ENCODE data around the gene EN1.

Gene EN1

GRCh38 chr2:118855451-118856279 is 8.2 kb upstream of the EN1 start:
- peak; percentile 74 for DNase-seq (ENCODE audit: low read depth)

DNA sequence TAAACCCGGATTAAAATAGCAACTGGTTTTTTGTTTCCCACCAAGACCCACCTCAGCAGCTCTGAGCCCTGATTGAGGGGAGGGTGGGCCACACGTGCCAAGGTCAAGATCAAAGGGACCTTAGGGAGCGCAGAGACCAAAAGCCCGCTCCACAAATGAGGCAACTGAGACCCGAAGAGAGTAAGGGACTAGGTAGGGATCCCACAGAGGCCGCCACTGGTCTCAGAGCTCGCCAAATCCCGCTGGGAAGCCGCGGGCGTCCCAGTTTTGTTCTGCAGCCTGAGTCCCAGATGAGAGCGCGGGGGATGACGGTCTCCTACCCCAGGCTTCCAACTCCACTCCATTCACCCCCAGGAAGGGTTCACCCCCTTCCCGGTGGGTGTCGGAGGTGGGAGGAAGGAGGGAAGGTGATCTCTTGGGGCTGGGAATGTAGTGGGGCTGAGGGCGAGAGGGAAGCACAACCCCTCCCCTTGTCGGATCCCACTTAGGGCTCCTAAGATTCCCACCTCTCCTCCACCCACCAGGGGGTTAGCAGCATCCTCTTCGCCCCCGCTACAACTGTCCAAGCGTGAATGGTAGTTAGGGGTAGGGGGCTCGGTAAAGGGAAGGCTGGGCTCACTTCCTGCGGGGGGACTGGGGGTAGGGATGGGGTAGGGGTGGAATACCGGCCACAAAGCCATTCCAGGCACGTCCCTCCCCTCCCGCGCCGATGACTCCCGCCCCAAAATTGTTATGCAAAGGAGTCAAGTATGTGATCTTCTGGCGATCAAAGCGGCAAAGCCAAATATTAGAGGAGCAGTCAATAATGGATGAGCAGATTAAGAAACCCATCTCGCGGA is 7.3 kb upstream of the EN1 start:
- DNase-seq (ENCODE audit: low read depth): no peak

GRCh38 chr2:118853651-118854291 is 6.3 kb upstream of the EN1 start:
- DNase-seq (ENCODE audit: low read depth): no peak

DNA sequence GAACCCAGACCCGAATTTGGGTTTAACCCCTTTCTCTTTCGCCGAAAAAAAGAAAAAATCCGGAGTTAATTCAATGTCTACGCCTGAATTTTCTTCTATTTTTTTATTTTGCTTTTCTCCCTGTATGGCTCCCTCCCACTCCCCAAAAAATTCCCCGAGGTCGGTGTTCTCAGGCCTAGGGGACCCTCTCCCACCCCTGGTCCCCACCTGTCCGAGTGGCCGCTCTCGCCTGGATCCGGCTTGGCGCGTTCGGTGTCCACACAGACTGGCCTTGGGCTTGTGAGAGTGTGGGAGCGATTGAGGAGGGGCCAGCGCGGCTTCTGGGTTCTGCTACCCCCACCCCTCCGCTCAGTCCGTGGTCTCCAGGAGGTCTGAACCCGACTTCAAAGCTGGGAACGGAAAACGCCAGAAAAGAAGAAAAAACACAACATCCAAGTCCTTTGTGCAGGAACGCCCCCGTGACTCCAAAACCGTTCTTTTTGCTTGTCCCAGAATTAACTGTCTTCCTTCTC is 5.7 kb upstream of the EN1 start:
- no peak for DNase-seq (ENCODE audit: low read depth)

DNA sequence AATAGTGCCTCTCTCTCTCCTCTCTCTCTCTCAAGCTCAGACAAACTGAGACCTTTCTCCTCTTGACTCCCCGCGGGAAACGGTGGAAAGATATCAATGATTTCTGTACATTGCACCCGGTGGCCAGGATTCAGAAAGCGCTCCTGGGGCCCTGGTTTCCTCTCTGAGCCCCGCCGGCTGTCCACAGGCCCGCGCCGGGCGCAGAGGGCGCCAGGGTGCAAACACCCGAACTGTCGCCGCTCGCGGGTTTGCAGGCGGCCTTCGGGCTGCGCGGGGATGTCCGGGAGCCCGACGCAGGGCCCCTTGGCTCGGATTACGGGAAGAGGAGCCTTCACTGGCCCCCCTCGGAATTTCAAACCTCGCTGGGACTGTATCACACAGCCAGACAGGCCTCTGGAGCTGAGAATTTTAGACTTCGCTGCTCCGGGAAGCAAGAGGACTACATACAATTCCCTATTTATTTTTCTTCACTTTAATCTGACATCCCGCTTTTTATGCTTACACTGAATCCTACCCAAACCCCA is 5.2 kb upstream of the EN1 start:
- no peak for DNase-seq (ENCODE audit: low read depth)

DNA sequence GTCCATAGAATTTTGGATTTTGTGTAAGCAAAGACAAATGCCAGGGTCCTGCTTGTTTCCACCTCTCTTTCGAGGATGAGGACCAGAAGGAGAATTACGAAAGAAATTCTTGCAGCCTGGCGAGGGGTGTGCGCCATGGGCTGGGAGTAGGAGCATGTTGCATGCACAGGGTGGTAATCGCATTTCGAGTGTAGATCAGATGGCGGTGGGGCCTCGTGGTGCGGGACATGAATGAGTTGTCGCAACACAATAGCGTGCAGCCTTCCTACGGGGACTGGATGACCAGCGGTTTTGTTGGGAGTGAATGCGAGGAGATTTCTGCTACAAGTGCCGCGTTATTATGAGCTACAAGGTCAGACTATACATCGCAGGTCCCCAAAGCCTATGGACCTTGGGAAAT is 4.2 kb upstream of the EN1 start:
- no peak for DNase-seq (ENCODE audit: low read depth)

GRCh38 chr2:118850901-118851415 is 3.5 kb upstream of the EN1 start:
- DNase-seq (ENCODE audit: low read depth): no peak

- DNase-seq (ENCODE audit: low read depth): no peak
Observed at GRCh38 chr2:118850168-118850900, 2.9 kb upstream of the EN1 start.

- no peak for DNase-seq (ENCODE audit: low read depth)
Observed at GRCh38 chr2:118849226-118850167, 2.0 kb upstream of the EN1 start.

DNA sequence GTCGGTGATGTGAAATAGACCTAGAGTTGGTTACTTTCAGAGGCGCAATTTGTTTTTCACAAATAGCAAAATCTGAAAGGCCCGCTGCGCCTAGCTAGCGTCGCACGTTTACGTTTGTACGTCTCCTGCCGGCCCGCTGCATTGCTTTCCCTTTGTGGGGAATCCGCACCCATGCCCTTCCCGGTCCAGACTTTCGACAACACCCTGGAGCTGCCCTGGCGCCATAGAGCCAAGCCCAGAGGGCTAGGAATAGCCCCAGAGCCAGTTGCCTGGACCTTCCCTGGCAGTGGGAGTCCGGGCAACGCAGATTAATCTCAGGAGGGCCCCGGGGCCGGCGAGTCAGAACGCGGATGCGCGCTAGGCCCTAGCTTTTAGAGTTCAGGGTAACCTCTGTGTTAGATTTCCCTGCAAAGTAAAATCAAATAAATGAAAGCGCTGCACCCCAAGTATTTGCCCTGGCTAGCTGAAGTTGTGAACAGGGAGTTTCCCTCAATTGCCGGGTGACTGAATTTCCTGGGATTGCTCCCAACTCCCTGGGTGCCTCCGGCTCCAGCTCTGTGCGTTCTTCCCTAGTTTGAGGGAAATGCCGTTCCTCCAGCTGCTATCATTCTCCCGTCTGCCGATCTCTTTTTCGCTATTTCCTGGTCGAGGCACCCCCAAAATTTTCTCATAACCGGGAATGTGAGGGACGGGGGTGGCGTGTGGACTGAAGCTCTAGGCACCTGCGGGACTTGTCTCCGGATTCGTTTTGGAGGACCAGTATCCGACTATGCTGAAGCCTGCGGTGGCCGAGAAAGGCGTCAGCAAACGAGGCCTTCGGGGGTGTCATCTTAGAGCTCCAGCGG is 1.2 kb upstream of the EN1 start:
- DNase-seq (ENCODE audit: low read depth): no peak

DNA sequence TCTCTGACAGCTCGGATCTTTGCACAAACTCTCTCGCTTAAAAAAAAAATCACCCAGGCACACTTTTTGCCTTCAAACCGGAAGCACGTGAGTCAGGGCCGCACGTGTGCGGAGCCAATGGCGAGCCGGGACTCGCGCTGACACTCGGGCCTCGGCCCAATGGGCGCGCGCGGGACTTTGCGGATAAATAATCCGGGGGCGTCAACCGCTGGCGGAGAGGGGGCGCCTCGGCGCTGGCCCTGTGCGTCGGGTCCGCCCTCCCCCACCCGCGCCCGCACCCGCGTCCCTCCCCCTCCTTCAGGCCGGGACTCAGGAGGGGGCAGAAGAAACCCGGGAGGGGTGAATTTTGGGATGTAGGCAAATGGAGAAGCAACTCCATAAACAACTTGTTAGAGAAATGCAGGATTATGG is 319 bp upstream of the EN1 start:
- no peak for DNase-seq (ENCODE audit: low read depth)

DNA sequence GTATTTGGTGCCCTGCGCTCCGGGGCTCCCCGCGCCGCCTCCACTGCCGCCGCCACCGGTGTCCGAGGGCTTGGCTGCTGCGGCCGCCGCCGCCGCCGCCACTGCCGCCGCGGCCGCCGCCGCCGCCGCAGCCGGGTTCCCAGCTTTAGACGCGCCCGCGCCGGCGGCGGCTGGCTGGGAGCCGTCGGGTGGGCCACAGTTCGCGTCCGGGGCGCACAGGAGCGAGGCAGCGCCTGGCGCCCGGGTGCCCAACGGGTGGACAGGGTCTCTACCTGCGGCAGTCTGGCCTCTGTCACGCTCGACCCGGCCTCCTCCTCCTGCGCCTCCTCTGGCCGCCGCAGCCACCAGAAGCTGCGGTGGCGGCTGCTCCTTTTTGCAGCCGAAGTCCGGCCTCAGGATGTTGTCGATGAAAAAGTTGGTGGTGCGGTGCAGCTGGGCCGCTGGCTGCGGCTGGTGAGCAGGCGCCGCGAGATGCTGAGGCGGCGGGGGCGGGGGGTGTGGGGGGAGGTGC is 951 bp downstream of the EN1 start:
- no peak for DNase-seq (ENCODE audit: low read depth)

DNA sequence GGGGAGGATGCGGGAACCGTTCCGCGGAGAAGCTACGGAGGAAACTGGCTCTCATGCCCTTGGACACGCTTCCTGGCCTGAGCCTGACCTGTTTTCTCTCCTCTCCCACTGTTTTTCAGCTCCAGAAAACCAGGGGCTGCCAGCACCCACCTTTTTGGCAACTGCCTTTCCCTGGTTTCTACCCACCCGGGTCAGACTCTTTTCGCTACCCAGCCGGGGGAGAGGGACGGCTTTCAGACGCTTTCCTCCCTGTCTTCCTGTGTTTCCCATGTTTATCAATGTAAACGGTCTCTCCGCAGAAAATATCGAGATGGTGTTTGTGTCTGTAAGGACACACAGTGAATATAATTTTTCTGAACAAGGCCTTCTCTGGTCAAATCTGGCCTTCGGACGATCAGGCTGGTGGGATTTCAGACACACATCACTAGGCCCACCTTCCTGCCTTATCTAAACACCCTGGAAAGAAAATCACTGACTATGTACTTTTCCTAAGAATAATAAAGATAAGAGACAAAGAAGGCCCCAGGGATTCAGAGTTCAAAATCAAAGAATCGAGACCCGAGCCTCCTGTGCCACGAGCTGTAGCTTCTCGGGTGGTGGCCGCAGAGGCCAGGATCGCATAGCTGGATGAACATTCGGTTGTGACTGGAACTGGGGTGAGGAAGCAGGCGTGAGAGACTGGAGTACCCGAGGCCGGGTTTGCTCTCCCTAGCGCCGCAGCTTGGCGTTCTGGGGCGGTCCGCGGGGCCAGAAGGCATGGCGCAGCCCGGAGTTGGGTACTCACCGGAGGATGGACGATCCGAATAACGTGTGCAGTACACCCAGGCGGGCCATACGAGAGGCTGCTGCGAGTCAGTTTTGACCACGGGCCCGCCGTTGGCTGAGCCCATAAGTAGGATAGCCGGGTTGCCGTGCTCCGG is 1.7 kb downstream of the EN1 start:
- DNase-seq (ENCODE audit: low read depth): no peak

- DNase-seq (ENCODE audit: low read depth): no peak
Observed at GRCh38 chr2:118845005-118845521, 2.4 kb downstream of the EN1 start.

- no peak for DNase-seq (ENCODE audit: low read depth)
Observed at GRCh38 chr2:118844261-118845004, 3.0 kb downstream of the EN1 start.

DNA sequence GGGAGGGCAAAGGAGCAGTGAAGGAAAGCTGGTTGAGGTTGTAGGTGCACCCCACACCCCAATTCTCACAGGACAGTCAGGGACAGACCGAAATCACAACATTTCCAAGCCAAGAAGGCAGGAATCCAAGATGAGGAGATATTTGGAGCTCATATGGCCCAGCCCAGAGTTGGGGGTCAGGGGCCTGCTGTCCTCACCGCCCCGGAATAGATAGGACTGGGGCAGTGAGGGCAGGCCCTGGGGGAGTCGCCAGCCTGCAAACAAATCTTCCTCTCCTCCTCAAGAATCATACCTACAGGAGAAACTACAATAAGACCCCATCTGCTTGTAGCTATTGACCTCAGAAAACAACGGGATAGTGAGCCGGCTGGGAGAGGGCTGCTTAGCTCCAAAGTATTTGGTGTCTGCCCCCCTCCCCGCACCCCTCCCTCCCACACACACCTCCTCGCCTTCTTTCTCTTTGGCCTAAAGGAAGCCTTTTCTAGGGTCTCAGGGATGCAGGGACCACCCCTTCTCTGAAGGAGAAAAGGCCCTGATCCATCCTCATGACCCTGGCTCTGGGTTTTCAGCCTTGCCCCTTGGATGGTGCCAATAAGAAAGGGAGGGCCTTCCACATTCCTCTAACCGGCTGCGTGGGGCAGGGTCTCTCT is 3.8 kb downstream of the EN1 start:
- DNase-seq (ENCODE audit: low read depth): no peak
